IMR-90 (cell line): ENCODE results near the gene KAZN. TPM values are rescaled to one million over a fixed set of nuclear protein-coding genes. Genes with fewer than 3 reads are reported as not detected.

Source experiments
- ATAC-seq: fragments of 200-7000 bp; cut with Tn5 transposase; 2 replicates; pipeline ENCODE4 v1.9.1; 2020; ENCODE audit warnings: low read depth, mild to moderate bottlenecking, moderate library complexity
- BruUV-seq: library from RNA; stranded (reverse); fragments of 400-500 nt; replicated peaks from 2 replicates; lab custom pipeline; 2021; lab: Mats Ljungman, UMichigan
- CTCF ChIA-PET: fragments of 300-600 bp; formaldehyde crosslinking; extraction: SDS; loops from one replicate; lab custom pipeline; 2021; ENCODE audit warnings: antibody characterized with exemption; lab: Yijun Ruan, JAX
- POLR2A ChIA-PET: fragments of 300-600 bp; sonication (Branson Sonifier 250); formaldehyde crosslinking; loops from one replicate; lab custom pipeline; 2022; ENCODE audit warnings: antibody characterized with exemption; ENCODE audit not compliant: unreplicated experiment; lab: Charles Lee
- DNase-seq: peaks from one replicate; pipeline ENCODE4 v3.0.0; 2013
- H2AFZ ChIP-seq: replicated peaks from 2 replicates; pipeline ENCODE3; 2013; ENCODE audit warnings: low read length, mild to moderate bottlenecking; ENCODE audit not compliant: poor library complexity
- H2AK5ac ChIP-seq: 2 replicates; pipeline ENCODE4 v1.6.1; 2013; ENCODE audit warnings: low read depth, low read length, inconsistent platforms
- H2AK9ac ChIP-seq: replicated peaks from 2 replicates; pipeline ENCODE3; 2013; ENCODE audit warnings: mild to moderate bottlenecking, low read depth, low read length, moderate library complexity; ENCODE audit not compliant: poor library complexity
- H2BK120ac ChIP-seq: 2 replicates; pipeline ENCODE4 v1.6.1; 2013; ENCODE audit warnings: low read depth, low read length, inconsistent platforms
- H2BK15ac ChIP-seq: 3 replicates; pipeline ENCODE4 v1.6.1; 2013; ENCODE audit warnings: low read depth, low read length, inconsistent platforms
- H2BK20ac ChIP-seq: 2 replicates; pipeline ENCODE4 v1.6.1; 2013; ENCODE audit warnings: low read depth, mild to moderate bottlenecking, inconsistent platforms, low read length, moderate library complexity
- H2BK5ac ChIP-seq: 2 replicates; pipeline ENCODE4 v1.6.1; 2013; ENCODE audit warnings: mild to moderate bottlenecking, low read depth, low read length, inconsistent platforms; ENCODE audit not compliant: poor library complexity, severe bottlenecking
- H3K14ac ChIP-seq: replicated peaks from 2 replicates; pipeline ENCODE4 v1.6.1; 2013; ENCODE audit warnings: low read depth, low read length, inconsistent platforms
- H3K18ac ChIP-seq: 2 replicates; pipeline ENCODE4 v1.6.1; 2013; ENCODE audit warnings: low read depth, low read length, control low read depth
- H3K23ac ChIP-seq: 2 replicates; pipeline ENCODE4 v1.6.1; 2013; ENCODE audit warnings: low read depth, low read length, inconsistent platforms
- H3K27ac ChIP-seq: 2 replicates; pipeline ENCODE4 v1.5.1; 2013; ENCODE audit warnings: mild to moderate bottlenecking, control low read depth, low read length; ENCODE audit not compliant: insufficient read depth
- H3K27me3 ChIP-seq: 2 replicates; pipeline ENCODE4 v1.6.1; 2013; ENCODE audit warnings: low read length; ENCODE audit not compliant: control insufficient read depth, insufficient read depth
- H3K36me3 ChIP-seq: 2 replicates; pipeline ENCODE4 v1.6.1; 2013; ENCODE audit warnings: low read length, mixed read lengths; ENCODE audit not compliant: control insufficient read depth, insufficient read depth
- H3K4ac ChIP-seq: 2 replicates; pipeline ENCODE4 v1.6.1; 2013; ENCODE audit warnings: low read depth, low read length, inconsistent platforms
- H3K4me1 ChIP-seq: 2 replicates; pipeline ENCODE4 v1.6.1; 2013; ENCODE audit warnings: low read length, mixed read lengths; ENCODE audit not compliant: control insufficient read depth, insufficient read depth
- H3K4me2 ChIP-seq: 2 replicates; pipeline ENCODE4 v1.6.1; 2013; ENCODE audit warnings: low read depth, mild to moderate bottlenecking, control low read depth, low read length, moderate library complexity
- H3K4me3 ChIP-seq: 2 replicates; pipeline ENCODE4 v1.5.1; 2013; ENCODE audit warnings: low read depth, mild to moderate bottlenecking, control low read depth, low read length, moderate library complexity; ENCODE audit not compliant: insufficient read depth
- H3K56ac ChIP-seq: 2 replicates; pipeline ENCODE4 v1.6.1; 2013; ENCODE audit warnings: low read length, inconsistent platforms; ENCODE audit not compliant: insufficient read depth; ENCODE audit errors: extremely low read depth
- H3K79me1 ChIP-seq, 2 experiments: 2 replicates each; pipeline ENCODE4 v1.6.1; 2013; ENCODE audit warnings: low read length in 2 of 2, inconsistent platforms in 1 of 2, low read depth in 1 of 2
- H3K9ac ChIP-seq: 2 replicates; pipeline ENCODE4 v1.6.1; 2013; ENCODE audit warnings: low read depth, low read length, control low read depth
- H3K9me1 ChIP-seq: 2 replicates; pipeline ENCODE4 v1.6.1; 2013; ENCODE audit warnings: low read length, inconsistent platforms; ENCODE audit not compliant: insufficient read depth
- H3K9me3 ChIP-seq: 2 replicates; pipeline ENCODE4 v1.6.1; 2013; ENCODE audit warnings: low read length; ENCODE audit not compliant: control insufficient read depth, insufficient read depth
- H4K20me1 ChIP-seq: 2 replicates; pipeline ENCODE4 v1.6.1; 2013; ENCODE audit warnings: low read length, inconsistent platforms; ENCODE audit not compliant: insufficient read depth
- H4K5ac ChIP-seq: 2 replicates; pipeline ENCODE4 v1.6.1; 2013; ENCODE audit warnings: mild to moderate bottlenecking, low read depth, low read length, control low read depth
- H4K8ac ChIP-seq, 2 experiments: 2 replicates each; pipeline ENCODE4 v1.6.1; 2013; ENCODE audit warnings: low read depth in 2 of 2, low read length in 2 of 2, control low read depth in 1 of 2, inconsistent platforms in 1 of 2
- H4K91ac ChIP-seq: 2 replicates; pipeline ENCODE4 v1.6.1; 2013; ENCODE audit warnings: low read depth, low read length, inconsistent platforms; ENCODE audit not compliant: insufficient read depth
- CHD1 ChIP-seq: IDR thresholded peaks from 2 replicates; pipeline ENCODE4 v1.6.1; 2012; ENCODE audit warnings: low read depth, low read length, improper control_type of control experiment
- MAFK ChIP-seq: IDR thresholded peaks from 2 replicates; pipeline ENCODE4 v1.6.1; 2012; ENCODE audit warnings: low read depth, low read length, improper control_type of control experiment
- MAZ ChIP-seq: IDR thresholded peaks from 2 replicates; pipeline ENCODE4 v1.6.1; 2012; ENCODE audit warnings: low read depth, mild to moderate bottlenecking, low read length, improper control_type of control experiment, moderate library complexity, borderline replicate concordance
- NFE2L2 ChIP-seq: fragments of 150-350 bp; IDR thresholded peaks from 2 replicates; pipeline ENCODE4 v1.6.1; 2016; ENCODE audit warnings: low read depth, mild to moderate bottlenecking, low read length
- POLR2A ChIP-seq: IDR thresholded peaks from 2 replicates; pipeline ENCODE4 v1.6.1; 2012; ENCODE audit warnings: mild to moderate bottlenecking, low read depth, low read length
- RAD21 ChIP-seq: IDR thresholded peaks from 2 replicates; pipeline ENCODE4 v1.6.1; 2012; ENCODE audit warnings: low read length, improper control_type of control experiment
- RFX5 ChIP-seq: IDR thresholded peaks from 2 replicates; pipeline ENCODE4 v1.8.0; 2012; ENCODE audit warnings: low read depth, mild to moderate bottlenecking, low read length, moderate library complexity
- WGBS, 2 experiments: methylation state at CpG; one replicate each; pipeline versions ENCODE4 v1.1.5 to v1.1.7; 2013; ENCODE audit warnings: missing lambda C conversion rate in 2 of 2; ENCODE audit not compliant: insufficient read length in 1 of 2; ENCODE audit errors: extremely low coverage in 2 of 2; 5-methylcytosine and 5-hydroxymethylcytosine counted together
- dilution Hi-C: fragments of 300-500 bp; cut with HindIII; formaldehyde crosslinking; loops from one replicate; pipeline ENCODE4 v1.14.3; 2018; ENCODE audit warnings: low sequenced_read_pairs; ENCODE audit not compliant: unreplicated experiment
- in situ Hi-C: fragments of 300-500 bp; cut with MboI; formaldehyde crosslinking; loops from 3 replicates; pipeline ENCODE4 v1.14.3; 2019; ENCODE audit warnings: low sequenced_read_pairs, inconsistent platforms, mixed read lengths
- intact Hi-C: fragments of 100-400 bp; cut with micrococcal nuclease; formaldehyde crosslinking; loops from 2 replicates; pipeline ENCODE4 v1.10.0; 2022
- polyA plus RNA-seq, 3 experiments: library from polyadenylated mRNA; depleted of rRNA; stranded (reverse); fragments of >200 nt; gene quantifications; 2 replicates each; pipeline ENCODE4 v1.2.3, GENCODE V29; 2012; ENCODE audit warnings: low replicate concordance in 1 of 3
- total RNA-seq: library from RNA; depleted of rRNA; stranded (reverse); fragments of >200 nt; gene quantifications from 2 replicates; pipeline ENCODE4 v1.2.3, GENCODE V29; 2012
- TF ChIP-seq, protein P1 (sequence below): fragments of 150-350 bp; IDR thresholded peaks from 2 replicates; pipeline ENCODE4 v1.6.1; 2016; ENCODE audit warnings: low read depth, mild to moderate bottlenecking, low read length, moderate library complexity, borderline replicate concordance

Gene KAZN
- total and polyA plus RNA-seq, 2 of the 4 experiments (the other 2 are of a cell fraction) = 5.2 to 10.5 TPM

DNA sequence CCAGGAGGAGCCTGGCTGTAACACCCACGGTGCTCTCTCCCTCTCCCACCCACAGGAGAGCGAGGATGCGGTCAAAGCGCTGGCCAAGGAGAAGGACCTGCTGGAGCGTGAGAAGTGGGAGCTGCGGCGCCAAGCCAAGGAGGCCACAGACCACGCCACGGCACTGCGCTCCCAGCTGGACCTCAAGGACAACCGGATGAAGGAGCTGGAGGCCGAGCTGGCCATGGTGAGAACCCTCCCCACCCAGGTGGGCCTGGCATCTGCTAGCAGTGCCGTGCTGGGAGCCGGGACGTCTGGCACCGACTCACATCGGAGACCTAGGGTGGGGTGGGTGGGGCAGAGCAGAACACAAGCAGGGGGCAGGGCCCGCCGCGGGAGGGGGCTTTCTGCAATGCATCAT lies 445.4 kb downstream of the KAZN start:
- Histone ChIP-seq H2AK5ac (no peak overlapping the region), H2BK5ac (no peak overlapping the region), H4K20me1 (peaks cover 5% of the 10 kb centered on the region), H2BK20ac (no peak overlapping the region), H2AFZ (no peak overlapping the region), H3K4me2 (no peak overlapping the region), H3K56ac (no peak overlapping the region), H3K18ac (no peak overlapping the region), H3K4me3 (no peak overlapping the region), H3K27me3 (no peaks in the 10 kb centered on the region), H3K9me3 (no peaks in the 10 kb centered on the region), H3K36me3 (peaks cover 10% of the 10 kb centered on the region; the same call in 1 of the 2 replicates), H4K8ac (no peak overlapping the region), H3K4ac (no peak overlapping the region), H3K9ac (no peak overlapping the region), H2BK15ac (no peak overlapping the region), H2BK120ac (no peak overlapping the region), H2AK9ac (peak overlapping the region; percentile 55), H3K23ac (no peak overlapping the region), H3K9me1 (no peaks in the 10 kb centered on the region), H3K27ac (no peak overlapping the region), H4K5ac (no peak overlapping the region), H3K79me1 (peaks cover 0 to 7% of the 10 kb centered on the region in 2 experiments; a peak in 3 of 4 replicates), H3K14ac (no peak overlapping the region), H4K91ac (no peak overlapping the region), H3K4me1 (peaks cover 2% of the 10 kb centered on the region; the same call in 1 of the 2 replicates)
- CTCF ChIA-PET = no interaction called here
- intact Hi-C loops = loop anchor here (10.0 kb wide), 2 partner anchors 469 to 529 kb away; no protein-coding TSS in a partner anchor
- POLR2A ChIA-PET = no interaction called here
- in situ Hi-C loops = loop anchor here (10.0 kb wide), 1 partner anchor 1079 kb away; no protein-coding TSS in a partner anchor
- ATAC-seq (no peak), DNase-seq (no peak)
- dilution Hi-C loops = no loop called here
- BruUV-seq = no TSS peak
- no CpG with 5 or more reads among the region's 20 CpGs for WGBS, 2 experiments
- no peak for TF ChIP-seq MAZ
- no peak for TF ChIP-seq NFE2L2
- no peak for TF ChIP-seq POLR2A
- no peak for TF ChIP-seq RAD21
- TF ChIP-seq RFX5 = no peak
- TF ChIP-seq CHD1 = no peak
- TF ChIP-seq, protein P1, sequence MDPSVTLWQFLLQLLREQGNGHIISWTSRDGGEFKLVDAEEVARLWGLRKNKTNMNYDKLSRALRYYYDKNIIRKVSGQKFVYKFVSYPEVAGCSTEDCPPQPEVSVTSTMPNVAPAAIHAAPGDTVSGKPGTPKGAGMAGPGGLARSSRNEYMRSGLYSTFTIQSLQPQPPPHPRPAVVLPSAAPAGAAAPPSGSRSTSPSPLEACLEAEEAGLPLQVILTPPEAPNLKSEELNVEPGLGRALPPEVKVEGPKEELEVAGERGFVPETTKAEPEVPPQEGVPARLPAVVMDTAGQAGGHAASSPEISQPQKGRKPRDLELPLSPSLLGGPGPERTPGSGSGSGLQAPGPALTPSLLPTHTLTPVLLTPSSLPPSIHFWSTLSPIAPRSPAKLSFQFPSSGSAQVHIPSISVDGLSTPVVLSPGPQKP = no peak
- no peak for TF ChIP-seq MAFK
